Smooth muscle cell of the brain vasculature (primary cell): ENCODE results near the gene NLRP5.

ENCODE experiments used
- DNase-seq: peaks from one replicate; pipeline ENCODE4 v3.0.0-alpha.2; 2012; ENCODE audit warnings: low read depth, low spot score

Gene NLRP5

GRCh38 chr19:56071151-56071550 lies 84.6 kb downstream of the NLRP5 start:
- DNase-seq = no peak

DNA sequence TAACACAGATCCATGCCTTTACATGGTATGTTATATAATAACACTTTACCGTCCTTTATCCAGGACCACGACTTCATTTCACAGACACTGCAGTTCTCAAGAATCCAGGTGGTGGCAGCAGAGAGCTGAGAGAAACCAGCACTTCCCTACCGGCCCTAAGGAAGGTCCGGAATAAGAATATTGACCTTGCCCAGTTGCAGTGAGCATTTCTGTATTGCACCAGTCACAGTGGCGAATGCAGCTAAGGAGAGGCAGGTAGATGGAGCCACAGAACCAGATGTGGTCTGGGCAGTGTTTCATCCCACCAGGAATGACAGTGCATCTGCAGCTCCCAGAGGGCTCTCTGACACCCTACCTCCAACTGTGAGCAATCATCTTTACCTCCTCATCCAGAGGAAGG lies 89.9 kb downstream of the NLRP5 start:
- DNase-seq = peak; percentile 28

DNA sequence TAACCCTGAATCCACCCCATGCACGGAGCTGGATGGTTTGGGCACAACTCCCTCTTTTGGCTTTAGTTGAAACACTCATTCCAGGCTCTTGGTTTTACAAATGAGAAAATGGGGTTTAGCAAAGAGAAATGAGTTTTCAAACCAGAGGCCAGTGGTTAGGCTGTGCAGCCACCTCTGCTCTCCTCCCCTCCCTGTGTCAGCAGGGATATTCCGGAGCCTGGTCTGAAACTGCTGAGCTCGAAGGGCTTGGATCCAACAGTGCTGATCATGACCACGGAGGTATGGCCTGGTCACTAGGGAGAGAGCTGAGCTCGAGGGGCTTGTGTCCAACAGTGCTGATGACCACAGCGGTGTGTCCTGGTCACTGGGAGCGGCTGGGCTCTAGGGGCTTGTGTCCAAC lies 93.0 kb downstream of the NLRP5 start:
- no peak for DNase-seq

DNA sequence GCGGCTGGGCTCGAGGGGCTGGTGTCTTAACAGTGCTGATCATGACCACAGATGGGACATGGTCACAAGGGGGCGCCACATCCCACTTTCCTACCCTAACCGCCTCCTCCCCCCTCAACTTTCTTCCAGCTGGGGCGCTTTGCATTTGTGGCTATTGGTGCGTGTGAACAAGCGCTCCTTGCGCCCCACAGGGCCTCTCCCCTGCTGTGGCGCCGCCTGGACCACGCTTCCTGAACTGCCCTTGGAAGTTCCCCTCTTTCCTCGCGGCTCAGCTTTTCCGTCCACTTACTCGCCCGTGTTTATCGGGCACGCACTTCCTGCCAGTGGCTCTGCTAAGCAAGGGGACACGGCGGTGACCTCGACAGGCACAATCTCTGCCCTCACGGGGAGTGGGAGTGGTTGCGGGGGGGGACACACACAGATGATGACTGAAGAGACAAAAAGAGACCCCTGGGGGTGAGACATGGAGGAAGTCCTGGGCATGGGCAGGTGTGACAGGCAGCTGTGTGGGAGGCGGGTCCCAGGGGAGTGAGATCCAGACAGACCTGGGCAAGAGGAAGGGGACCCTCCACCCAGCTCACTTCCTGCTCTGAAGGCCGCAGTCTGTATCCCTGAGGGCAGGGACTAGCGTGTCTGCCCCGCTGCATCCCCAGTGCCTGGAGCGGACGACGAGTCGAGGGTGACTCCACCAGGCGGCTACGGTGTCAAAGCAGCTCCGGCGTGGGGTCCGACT lies 94.3 kb downstream of the NLRP5 start:
- DNase-seq = peak; percentile 32

DNA sequence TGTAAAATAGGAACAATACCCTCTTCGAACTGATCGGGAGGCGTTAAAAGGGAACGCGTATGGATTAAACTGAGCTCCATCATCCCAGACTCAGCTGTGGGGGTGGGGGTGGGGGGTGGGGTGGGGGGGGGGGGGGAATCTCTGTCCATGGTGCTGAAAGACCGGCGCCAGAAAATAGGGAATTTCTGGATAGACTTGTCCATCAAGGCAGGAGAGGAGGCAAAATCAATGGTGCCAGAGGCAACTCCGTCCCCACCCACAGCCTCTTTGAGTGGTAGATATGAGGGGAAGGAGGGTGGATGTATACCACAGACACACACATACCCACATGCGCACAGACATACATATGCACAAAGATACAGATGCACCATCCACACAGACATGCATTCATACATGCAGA lies 97.1 kb downstream of the NLRP5 start:
- no peak for DNase-seq

DNA sequence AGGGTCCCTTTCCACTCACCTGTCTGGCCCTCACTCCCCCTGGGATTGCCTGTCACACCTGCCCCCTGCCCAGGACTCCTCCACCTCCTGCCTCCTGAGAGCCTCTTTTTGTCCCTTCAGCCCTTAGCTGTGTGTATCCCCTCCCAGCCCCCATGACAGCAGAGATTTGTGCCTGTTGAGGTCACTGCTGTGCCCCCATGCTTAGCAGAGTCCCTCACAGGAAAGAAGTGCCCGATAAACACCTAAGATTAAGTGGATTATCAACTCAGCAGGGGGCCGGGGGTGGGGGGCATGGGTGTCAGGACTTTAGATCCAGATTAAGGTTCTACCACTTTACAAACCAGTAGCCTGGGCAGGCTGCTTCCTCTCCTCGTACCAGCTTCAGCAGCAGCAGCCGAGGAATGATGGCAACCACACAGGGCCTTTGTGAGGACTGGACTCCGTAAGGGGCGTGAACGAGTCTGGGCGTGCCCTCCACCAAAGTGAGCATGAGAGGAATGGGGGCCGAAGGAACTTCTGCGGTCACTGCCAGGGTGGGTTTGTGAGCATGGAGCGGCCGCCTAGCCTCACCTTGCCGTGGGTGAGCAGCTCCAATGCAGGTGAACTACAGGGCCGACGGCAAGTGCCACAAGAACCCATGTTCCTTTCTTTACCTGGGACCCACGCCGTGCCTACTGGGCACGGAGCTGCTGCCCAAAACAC lies 98.4 kb downstream of the NLRP5 start:
- DNase-seq = no peak

DNA sequence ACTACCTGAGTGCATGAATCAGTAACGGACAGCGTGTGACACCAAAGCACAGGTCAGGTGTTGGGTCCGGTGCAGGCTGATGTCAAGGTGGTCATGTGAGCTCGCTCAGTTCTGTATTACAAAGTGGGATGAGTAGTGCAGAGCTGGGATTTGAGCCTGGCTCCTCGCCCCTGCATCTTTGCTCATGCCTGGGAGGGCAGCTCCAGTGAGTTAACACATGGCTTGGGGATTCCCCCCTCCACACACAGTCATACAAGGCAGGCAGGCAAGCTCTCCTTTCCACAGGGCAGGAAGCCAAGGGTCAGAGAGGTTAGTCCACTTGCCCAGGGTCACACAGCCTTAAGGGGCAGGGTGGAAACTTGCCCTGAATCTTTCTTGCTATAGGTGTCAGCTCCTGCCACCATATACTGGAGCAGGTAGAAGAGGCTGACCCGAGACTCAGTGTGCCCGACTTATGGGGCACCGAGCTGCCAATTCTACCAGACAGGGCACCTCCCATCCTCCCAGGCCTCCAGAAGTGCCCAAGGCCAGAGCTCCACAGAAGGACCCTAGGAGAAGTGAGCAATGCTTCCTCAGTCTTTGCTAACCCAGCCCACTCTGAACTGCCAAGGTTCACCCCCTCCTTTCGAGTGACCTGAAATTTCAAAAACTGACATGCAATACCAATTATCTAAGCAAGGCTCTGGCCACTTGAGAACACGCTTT lies 99.1 kb downstream of the NLRP5 start:
- DNase-seq = no peak

- DNase-seq = no peak
Observed at GRCh38 chr19:56086671-56087430, 100.3 kb downstream of the NLRP5 start.

DNA sequence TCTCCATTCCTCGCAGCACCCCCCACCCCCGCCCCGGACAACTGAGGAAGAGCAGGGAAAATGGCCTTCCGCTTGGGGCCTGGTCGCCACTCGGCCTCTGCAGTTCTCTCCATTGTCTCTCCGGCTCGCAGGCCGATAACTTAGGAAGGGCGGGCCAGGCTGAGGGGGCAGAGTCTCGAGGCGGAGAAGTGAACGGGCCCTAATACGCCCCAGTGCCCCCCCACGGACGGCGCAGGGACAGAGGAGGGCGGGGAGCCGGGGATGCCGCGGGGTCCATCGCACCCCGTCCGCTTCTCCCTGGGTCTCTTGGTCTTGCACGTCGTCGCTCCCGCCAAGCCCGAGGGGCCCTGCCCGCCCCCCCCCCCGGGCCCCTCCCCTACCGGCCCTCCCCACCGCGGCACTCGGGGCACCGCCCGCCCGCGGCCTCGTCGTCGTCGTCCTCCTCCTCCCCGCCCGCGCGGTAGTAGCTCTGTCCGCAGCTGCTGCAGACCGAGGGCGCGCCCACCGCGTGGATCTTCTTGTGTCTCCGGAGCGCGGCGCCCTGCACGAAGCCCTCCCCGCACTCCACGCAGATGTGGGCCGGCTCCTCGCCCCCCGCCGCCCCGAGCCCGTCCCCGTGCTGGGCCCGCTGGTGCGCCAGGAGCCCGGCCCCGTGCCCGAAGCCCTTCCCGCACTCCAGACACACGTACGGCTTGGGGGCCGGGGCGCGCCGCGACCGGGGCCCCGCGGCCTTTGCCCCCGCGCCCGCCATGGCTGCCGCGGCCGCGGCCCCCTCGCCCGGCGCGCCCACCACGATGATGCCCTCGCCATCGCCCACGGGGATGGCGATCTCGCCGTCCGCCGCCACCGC lies 101.3 kb downstream of the NLRP5 start:
- DNase-seq = no peak

DNA sequence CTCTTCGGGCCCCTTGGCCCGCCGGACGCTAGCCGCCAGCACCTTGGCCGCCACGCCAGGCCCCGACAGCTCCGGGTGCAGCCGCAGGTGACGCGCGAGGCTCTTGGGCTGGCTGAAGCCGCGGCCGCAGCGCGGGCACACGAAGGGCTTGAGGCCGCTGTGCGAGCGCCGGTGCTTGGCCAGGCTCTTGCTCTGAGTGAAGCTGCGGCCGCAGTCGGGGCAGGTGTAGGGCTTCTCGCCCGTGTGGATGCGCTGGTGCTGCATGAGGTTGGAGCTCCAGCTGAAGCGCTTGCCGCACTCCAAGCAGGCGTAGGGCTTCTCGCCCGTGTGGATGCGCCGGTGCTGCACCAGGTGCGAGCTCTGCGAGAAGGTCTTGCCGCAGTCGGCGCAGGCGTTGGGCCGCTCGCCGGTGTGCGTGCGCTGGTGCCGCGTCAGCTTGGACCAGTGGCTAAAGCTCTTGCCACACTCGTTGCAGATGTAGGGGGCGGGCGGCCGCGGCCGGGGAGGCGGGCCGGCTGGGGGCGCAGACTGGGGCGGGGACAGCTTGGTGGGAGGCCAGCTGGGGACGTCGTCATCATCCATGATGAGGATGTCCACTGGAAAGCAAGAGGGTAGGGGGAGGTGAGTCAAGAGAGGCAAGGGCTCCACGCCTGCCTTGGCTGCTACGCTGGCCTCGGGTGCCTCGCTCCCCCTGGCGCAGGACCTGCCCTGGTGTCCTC lies 102.1 kb downstream of the NLRP5 start:
- DNase-seq = no peak

- no peak for DNase-seq
Observed at GRCh38 chr19:56089344-56089743, 102.8 kb downstream of the NLRP5 start.

- DNase-seq = no peak
Observed at GRCh38 chr19:56091066-56091490, 104.5 kb downstream of the NLRP5 start.

- no peak for DNase-seq
Observed at GRCh38 chr19:56091751-56092546, 105.4 kb downstream of the NLRP5 start.

GRCh38 chr19:56092685-56093631 lies 106.4 kb downstream of the NLRP5 start:
- DNase-seq = no peak

GRCh38 chr19:56094449-56094848 lies 107.9 kb downstream of the NLRP5 start:
- DNase-seq = no peak

DNA sequence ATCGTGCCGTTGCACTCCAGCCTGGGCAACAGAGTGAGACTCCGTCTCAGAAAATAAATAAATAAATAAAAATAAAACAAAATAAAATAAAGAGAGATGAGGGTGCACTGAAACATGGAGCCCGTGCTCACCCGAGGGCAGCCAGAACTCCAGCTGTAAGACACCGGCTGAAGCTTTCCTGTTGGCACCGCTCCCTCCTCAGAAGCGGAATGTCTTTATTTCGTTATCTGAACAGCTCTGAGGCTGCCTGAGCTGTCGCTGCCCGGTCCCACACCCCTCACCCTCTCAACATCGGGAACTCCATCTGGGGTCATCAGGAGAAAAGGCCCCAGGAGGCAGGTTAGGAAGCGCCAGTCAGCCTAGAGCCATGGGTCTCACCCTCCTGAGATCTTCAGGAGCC lies 110.1 kb downstream of the NLRP5 start:
- no peak for DNase-seq

DNA sequence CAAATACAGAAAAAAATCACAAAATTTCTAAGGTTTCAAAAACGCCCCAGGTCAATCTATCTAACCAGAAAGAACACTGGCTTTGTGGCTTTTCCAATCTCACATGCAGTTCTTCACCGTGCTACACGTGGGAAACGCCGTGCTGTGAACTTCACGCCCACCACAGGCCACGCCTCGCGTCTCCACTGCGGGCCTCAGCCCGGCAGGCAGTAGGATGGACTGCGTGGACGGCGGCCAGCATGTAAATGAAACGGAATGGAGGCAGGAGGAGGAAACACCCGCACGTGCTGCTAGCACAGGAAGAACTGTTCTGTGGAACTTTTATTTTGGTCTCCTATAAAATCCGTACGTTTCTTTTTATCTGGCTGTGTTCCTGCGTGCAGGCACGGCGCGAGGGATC lies 110.7 kb downstream of the NLRP5 start:
- no peak for DNase-seq

DNA sequence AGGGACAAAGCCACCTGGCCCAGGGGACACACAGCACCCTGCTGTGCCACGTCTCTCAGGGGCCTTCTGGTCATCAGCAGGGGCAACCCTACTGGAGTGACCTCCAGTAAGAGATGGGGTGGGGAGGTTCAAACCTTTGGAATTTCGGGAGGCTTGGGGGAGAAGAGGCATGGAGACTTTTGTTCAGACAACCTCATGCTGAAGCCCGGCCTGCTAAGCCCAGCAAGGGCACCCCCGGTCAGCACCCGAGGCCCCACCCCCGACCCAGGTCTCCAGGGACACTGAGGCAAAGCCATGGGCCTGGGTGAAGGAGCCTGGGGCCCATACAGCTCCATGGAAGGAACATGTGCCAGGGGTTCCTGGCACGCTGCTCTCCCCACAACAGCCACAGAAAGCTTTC lies 111.2 kb downstream of the NLRP5 start:
- no peak for DNase-seq
